Kidney epithelial cell (primary cell): ENCODE results near the gene POU3F1. TPM values are rescaled to one million over a fixed set of nuclear protein-coding genes. Genes with fewer than 3 reads are reported as not detected.

Experiments
- DNase-seq: peaks from one replicate; pipeline ENCODE4 v3.0.0-alpha.2; 2010; ENCODE audit warnings: low read depth
- H3K27me3 ChIP-seq: 2 replicates; pipeline ENCODE4 v1.6.0; 2011; ENCODE audit warnings: low read length; ENCODE audit not compliant: control insufficient read depth, insufficient read depth
- H3K36me3 ChIP-seq: 2 replicates; pipeline ENCODE4 v1.5.1; 2011; ENCODE audit warnings: low read length; ENCODE audit not compliant: control insufficient read depth, insufficient read depth
- H3K4me3 ChIP-seq: 2 replicates; pipeline ENCODE4 v1.5.1; 2011; ENCODE audit warnings: low read depth, mild to moderate bottlenecking, control low read depth, low read length
- CTCF ChIP-seq: IDR thresholded peaks from 2 replicates; pipeline ENCODE4 v1.5.1; 2011; ENCODE audit warnings: mild to moderate bottlenecking, moderate library complexity, low read length, control low read depth, inconsistent platforms; ENCODE audit not compliant: insufficient read depth, poor library complexity, severe bottlenecking
- total RNA-seq: library from RNA; depleted of rRNA; stranded (reverse); fragments of >200 nt; gene quantifications from 2 replicates; pipeline ENCODE4 v1.2.3, GENCODE V29; 2015

The POU3F1 gene
- total RNA-seq, 1 donor from 2014 or later, result 0.08 TPM

GRCh38 chr1:38014724-38015424 is 31.7 kb downstream of the POU3F1 start:
- Histone ChIP-seq H3K4me3 (no peak overlapping the region), H3K27me3 (no peaks in the 10 kb centered on the region), H3K36me3 (no peaks in the 10 kb centered on the region)
- no peak for TF ChIP-seq CTCF
- DNase-seq, result no peak

GRCh38 chr1:38014171-38014570 is 32.4 kb downstream of the POU3F1 start:
- no peak for TF ChIP-seq CTCF
- H3K4me3 ChIP-seq, result no peak overlapping the region
- no peaks in the 10 kb centered on the region for H3K27me3 ChIP-seq
- no peaks in the 10 kb centered on the region for H3K36me3 ChIP-seq
- DNase-seq, result no peak

GRCh38 chr1:38013227-38013622 is 33.4 kb downstream of the POU3F1 start:
- no peak for TF ChIP-seq CTCF
- no peaks in the 10 kb centered on the region for H3K27me3 ChIP-seq
- peak overlapping the region; percentile 80 for H3K4me3 ChIP-seq
- no peak for DNase-seq
- H3K36me3 ChIP-seq, result no peaks in the 10 kb centered on the region

- no peaks in the 10 kb centered on the region for H3K27me3 ChIP-seq
- peak within 1 kb of the TSS; percentile 80 for H3K4me3 ChIP-seq
- TF ChIP-seq CTCF, result no peak
- no peaks in the 10 kb centered on the region for H3K36me3 ChIP-seq
- peak; percentile 99 for DNase-seq
These were observed 34.0 kb downstream of the POU3F1 start, which contains the start of gene UTP11 for GRCh38 chr1:38012363-38013226. TSS of gene UTP11 (plus strand) at chr1:38012734. CDS start at chr1:38012803, 69 bp downstream.

GRCh38 chr1:38009841-38010180 is 36.8 kb downstream of the POU3F1 start:
- Histone ChIP-seq H3K4me3 (no peak overlapping the region), H3K36me3 (no peaks in the 10 kb centered on the region), H3K27me3 (no peaks in the 10 kb centered on the region)
- no peak for TF ChIP-seq CTCF
- DNase-seq, result no peak
